ENCODE results near the gene MYL7.

- no peak for TF ChIP-seq RCOR1 (IDR thresholded peaks at IDR 0.05; ENCODE audit: low read length)
- TF ChIP-seq CTCF (IDR thresholded peaks at IDR 0.05): no peak
- TF ChIP-seq, protein P1, sequence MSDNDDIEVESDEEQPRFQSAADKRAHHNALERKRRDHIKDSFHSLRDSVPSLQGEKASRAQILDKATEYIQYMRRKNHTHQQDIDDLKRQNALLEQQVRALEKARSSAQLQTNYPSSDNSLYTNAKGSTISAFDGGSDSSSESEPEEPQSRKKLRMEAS (IDR thresholded peaks at IDR 0.05; ENCODE audit: low read depth): no peak
Observed at GRCh38 chr7:44156453-44157010, 15.4 kb upstream of the MYL7 start.
